SHP77 treated with DMSO at 0.1 percent for 48 hours (cell line): Measurements from ENCODE around the gene DENND1A.
"Not testable (repeated sequence)": the region's sequence is repeated elsewhere in the genome, so short reads cannot be mapped to it uniquely, and the experiment has no call there.

Experiments used
- DNase-seq: peaks from one replicate; lab custom pipeline; 2025; lab: John Stamatoyannopoulos, UW

DENND1A gene

DNA sequence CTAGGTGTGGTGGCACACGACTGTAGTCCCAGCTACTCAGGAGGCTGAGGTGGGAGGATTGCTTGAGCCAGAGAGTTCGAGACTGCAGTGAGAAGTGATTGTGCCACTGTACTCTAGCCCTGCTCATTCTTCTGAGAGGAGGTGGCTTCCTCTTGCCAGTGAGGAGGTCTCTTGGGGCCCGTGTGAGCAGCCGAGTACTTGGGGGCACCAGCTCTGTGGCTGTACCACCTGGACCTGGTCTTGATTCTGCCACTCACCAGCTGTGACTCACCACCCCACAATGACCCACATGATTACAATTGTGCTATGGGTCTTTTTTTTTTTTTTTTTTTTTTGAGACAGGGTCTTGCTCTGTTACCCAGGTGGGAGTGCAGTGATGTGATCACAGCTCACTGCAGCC is 592.0 kb downstream of the DENND1A start:
- no peak for DNase-seq

DNA sequence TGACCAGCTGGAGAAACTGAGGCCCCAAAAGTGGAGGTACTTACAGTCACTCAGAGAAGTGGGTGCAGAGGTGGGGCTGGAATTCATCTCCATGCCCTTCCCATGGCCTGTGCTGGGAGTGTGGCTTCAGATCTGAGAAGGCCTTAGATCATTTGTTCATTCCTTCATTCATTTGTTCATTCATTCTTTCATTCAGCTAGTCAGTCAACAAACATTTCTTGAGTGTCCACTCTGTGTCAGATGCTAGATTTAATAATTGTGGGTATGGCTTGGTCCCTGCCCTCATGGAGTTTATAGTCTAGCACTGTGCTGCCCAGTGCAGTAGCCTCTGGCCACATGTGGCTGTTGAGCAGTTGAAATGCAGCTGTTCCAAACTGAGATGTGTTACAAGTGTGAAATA is 593.0 kb downstream of the DENND1A start:
- no peak for DNase-seq

DNA sequence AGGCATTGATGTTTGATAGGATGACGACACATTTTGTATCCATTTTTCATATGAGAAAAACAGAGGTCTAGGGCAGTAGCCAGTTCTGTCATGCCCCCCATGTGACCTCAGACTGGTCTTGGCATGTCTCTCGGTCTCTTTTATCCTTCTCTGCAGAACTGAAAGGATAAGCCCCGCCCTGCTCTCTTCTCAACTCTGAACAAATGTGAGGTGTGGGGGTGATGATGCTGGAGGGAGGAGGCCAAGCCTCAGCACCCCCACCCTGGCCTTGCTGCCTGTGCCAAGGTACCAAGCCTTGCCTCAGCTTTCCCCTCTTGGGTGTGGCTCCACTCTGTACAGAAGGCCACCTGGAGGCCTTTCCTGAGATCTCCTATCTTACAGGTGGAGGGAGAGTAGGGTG is 593.5 kb downstream of the DENND1A start:
- no peak for DNase-seq

DNA sequence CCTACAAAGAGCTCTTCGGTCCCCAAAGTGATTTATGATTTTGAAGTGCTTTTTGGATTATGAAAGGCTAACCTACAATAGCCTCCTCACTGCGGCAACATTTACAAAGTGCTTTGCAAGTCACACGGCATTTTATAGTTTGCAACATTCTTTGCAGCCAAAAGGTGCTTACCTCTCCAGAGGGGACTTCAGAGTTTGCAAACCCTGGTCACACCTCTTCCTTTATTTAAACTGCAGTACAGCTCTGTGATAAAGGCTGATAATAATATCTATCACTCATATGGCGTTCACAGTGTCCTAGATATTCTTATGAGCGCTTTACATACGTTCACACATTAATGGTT is 594.0 kb downstream of the DENND1A start:
- DNase-seq = no peak

DNA sequence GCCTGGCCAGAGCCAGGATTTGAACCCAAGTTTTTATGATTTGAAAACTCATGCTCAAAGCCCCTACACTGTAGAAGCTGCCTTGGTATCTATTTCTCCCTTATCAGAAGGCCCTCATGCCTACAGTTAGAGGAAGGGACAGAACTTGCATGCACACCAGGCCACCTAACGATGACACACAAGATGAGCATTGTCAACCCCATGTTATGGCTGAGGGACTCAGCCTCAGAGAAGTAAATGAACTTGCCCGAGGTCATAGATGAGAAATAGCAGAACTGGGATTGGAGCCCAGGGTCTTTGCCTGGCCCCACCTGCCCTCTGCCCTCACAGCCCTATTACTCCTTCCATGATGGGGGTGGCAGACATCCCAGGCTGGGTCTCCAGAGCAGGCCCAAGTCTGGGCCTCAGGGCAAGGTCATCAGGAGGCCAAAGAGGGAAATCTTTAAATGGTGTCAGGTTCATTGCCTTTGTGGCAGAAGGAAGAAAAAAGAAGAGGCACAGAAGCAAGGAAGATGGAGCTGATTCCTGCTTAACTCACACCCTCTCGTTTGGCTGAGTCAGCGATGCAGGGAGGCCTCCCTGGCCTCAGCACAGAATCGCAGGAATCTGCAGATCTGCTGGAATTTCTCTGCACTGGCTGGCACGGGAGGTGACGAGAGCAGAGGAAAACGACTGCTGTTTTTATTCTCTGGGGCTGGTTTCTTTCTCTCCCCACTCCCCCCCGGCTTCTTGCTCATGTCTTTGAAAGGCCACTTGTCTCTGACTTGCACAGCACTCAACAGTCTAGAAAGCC is 594.5 kb downstream of the DENND1A start:
- DNase-seq = no peak

DNA sequence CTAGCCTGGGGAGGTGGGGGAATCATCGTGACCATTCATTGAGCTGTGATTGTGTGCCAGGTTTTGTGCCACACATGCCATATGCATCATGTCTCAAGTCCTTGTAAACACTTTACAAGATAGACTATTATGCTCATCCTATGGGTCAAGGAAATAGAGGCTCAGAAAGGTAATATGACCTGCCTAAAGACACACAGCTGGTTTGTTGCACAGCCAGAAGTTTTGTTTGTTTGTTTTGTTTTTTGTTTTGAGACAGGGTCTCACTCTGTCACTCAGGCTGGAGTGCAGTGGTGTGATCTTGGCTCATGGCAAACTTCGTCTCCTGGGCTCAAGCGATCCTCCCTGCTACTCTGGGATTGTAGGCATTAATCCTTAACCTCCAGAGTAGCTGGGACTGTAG is 595.3 kb downstream of the DENND1A start:
- no peak for DNase-seq

DNA sequence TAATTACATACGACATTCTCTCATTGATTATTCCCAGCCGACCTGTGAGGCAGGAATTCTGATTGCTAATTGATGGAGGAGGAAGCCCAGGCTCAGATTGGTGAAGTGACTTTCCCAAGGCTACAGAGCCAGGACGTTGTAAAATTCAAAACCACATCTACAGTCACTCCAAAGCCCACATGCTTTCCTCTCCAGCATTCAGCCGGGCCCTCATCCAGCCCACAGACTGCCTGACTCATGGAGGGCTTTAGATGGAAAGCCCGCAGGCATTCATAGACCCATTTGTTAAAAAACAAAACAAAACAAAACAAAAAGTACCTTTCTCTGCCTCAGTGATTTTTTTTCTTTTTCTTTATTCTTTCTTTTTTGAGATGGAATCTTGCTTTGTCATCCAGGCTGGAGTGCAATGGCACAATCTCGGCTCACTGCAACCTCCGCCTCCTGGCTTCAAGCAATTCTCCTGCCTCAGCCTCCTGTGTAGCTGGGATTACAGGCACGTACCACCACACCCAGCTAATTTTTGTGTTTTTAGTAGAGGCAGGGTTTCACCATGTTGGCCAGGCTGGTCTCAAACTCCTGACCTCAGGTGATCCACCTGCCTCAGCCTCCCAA is 596.8 kb downstream of the DENND1A start:
- DNase-seq = not testable (repeated sequence)

DNA sequence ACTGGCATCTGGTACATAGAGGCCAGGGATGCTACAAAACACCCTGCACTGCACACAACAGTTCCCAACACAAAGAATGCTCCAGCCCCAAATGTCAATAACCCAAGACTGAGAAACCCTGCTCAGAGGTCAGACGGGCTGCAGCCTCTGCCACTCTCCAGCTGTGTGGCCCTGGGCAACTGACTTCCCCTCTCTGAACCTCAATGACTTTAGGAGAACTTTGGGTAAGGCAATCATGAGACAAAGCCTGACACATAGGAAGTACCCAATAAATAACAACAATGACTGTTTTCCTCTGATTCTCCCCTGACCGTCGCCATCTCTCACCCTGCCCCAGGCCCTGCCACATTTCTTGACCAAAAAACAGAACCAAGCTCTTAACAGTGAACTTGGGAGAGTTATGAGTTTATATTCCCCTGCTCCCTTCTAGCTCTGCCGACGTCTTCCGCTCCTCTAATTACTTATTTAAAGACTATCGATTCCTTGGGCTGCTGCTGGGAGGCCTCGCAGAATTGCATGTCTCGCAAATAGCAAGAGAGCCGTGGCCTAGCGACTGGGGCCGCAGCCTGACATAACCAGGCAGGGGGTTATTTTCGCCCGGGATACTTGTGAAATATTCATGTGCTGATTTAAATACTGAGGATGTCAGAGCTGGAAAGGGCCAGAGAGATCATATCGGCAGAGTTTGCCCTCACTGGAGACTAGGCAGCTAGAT is 598.4 kb downstream of the DENND1A start:
- DNase-seq = no peak
